ENCODE results near the gene PMFBP1.
"Not testable (repeated sequence)": the region's sequence is repeated elsewhere in the genome, so short reads cannot be mapped to it uniquely, and the experiment has no call there.

The PMFBP1 gene

DNA sequence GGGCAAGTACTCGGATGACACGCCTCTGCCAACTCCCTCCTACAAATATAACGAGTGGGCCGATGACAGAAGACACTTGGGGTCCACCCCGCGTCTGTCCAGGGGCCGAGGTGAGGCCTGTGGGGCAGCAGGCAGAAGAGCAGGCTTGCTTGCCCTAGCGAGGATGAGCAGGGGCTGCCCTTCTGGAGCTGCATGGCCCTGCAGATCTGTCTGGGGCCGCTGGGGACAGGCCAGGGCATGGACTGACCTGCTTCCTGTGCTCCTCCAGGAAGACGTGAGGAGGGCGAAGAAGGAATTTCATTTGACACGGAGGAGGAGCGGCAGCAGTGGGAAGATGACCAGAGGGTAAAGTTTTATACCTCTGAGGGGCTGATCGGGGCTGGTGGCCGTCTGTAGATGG, 73.0 kb downstream of the PMFBP1 start:
- DNase-seq = no peak

- peak; percentile 10 for DNase-seq
These were observed 77.7 kb downstream of the PMFBP1 start for GRCh38 chr16:72094266-72094610.

DNA sequence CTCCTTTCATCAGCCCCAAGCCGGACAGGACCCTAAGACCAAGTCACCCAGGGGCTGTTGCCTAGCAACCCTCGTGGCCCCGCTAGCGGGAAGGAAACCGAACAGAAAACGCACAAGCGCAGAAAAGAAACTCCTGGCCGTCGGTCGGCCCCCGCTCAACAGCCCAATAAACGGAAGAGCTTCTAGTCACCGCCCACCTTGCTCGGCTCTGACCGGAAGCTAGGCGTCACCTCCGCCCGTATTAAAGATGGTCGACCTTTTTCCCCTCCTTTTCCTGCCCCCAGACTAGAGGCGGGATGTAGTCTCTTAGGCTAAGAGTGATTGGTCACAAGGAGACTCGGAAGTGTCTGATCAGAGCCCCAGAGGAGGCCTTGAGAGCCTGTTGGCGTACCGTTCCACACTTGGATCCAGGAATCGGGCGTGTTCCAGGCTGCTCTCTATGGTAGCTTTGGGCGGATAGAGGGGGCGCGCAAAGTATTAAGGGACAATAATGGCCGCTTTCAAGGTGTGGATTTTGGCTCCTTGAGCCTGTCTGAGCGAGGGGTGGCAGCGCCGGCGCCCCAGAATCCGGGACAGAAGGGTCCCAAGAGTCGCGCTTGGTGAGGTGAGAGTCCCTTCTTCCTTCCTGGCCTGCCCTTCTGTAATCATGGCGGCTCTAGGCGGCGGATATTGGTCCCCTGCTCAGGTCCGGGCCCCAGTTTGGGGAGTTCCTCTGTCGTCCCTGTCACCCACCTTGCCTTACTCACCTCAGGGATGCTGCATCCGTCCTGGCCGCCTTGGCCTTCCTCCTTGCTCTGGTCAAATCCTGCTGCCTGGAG, 78.3 kb downstream of the PMFBP1 start, which contains the start of the genes DHX38 and TXNL4B:
Gene DHX38, plus strand, starts transcription at position 400 of the 818 bp plus-strand sequence. CDS start 2,311 bp downstream, outside the sequence.
Gene TXNL4B, minus strand, starts transcription at position 173 of the 818 bp plus-strand sequence. CDS start 2,871 bp downstream, outside the sequence.
- peak; percentile 97 for DNase-seq

DNA sequence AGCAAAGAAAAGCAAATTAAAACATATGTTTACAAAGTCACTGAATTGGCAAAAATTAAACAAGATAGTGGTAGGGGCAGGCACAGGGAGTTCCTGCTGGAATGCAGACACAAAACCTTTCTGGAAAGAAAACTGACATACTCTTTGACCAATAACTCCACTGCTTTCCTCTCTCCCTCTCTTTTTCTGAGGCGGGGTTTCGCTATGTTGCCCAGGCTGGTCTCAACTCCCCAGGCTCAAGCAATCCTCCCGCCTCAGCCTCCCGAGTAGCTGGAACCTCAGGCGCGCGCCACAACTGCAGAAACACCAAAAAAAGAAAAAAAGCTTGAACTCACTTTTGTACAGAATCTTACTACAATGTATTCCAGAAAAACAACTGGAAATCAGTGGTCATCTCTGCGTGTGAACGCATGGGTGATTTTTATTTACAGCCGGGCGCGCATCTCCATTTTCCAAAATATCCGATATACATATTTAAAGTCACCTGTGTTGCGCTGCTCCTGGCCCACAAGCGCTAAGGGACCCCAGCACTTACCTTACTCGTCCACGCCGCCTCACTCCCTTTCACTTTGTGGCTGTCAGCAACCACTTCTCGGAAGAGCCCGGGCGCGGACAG, 79.0 kb downstream of the PMFBP1 start:
- peak; percentile 27 for DNase-seq

DNA sequence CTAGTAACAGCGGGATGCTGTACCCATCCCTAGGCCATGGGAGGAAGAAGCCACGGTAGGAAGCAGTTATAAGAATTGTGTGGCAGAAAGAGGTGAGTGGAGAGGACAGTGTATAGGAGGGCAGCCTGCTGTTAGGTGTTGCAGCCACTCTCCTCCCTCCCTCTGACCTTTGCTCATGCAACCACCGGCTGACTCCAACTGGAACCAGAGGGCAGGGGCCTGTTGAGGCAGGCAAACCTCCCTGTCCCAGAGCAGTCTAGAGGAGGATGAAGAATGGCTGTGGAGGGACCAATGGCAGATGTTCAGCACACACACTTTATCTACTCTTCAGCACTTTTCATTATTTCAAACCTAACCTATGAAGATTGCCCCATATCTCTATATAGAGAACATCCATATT, 80.7 kb downstream of the PMFBP1 start:
- DNase-seq = peak; percentile 3

- DNase-seq = no peak
These were observed 87.0 kb downstream of the PMFBP1 start for GRCh38 chr16:72085002-72085401.

GRCh38 chr16:72084445-72084844, 87.5 kb downstream of the PMFBP1 start:
- no peak for DNase-seq

DNA sequence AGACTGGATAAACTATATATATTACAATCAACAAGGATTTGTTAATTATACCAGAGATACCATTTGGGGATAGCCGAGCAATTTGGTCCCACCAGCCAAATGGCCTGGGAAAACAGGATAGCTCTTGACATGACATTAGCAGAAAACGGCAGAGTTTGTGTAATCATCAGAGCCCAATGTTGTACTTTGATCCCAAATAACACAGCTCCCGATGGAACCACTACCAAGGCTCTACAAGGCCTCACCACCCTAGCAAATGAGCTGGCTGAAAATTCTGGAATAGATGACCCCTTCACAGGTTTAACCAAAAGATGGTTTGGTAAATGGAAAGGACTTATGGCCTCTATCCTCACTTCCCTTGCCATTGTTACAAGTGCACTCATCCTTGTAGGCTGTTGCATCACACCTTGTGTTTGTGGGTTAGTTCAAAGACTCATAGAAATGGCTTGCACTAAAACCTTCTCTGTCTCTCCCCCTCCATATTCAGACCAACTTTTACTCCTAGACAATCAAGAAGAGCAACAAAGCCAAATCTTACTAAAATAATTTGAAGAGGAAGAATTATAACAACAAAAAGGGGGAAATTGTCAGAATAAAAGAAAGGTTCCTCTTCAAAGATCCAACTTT, 88.1 kb downstream of the PMFBP1 start:
- DNase-seq = no peak

DNA sequence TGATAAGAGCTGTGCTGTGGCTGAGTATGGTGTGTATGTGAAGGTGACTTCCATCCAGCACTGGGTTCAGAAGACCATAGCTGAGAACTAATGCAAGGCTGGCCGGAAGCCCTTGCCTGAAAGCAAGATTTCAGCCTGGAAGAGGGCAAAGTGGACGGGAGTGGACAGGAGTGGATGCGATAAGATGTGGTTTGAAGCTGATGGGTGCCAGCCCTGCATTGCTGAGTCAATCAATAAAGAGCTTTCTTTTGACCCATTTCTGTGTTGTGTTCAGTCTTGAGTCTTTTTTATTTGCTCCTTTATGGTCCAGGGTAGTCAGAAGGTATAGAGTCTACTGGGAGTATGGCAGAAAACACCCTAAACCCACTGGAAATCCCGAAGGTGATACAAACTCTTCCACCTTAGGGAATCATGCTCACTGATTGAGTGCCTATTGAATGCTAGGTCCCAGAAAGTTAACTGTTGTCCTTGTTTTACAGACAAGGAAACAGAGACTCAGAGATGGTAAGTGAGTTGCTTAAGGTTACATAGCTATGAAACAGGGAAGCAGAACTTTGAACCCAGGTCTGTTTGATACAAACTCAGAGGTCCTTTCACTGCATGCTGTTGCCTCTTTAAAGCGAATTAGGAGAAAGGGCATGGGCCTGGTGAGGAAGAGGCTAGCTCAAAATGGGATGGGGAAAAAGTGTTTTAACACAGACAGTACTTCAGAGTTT, 94.8 kb downstream of the PMFBP1 start:
- DNase-seq = not testable (repeated sequence)

DNA sequence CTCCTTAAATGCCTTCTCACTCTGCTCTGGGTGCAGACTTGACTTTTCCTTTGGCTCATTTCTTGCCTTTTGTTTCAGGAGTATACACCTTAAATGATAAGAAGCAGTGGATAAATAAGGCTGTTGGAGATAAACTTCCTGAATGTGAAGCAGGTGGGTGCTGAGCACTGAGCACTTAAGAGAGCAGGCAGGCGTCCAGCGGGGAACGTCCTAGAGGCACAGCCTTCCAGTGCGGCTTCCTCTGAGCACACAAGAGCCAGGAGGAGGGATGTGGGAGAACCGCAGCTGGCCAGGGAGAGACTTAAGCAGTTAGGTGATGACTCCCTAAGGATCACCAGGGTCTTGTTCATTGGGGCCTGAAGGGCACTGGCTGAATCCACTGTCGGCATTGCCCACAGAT, 96.9 kb downstream of the PMFBP1 start:
- not testable (repeated sequence) for DNase-seq

- DNase-seq = no peak
These were observed 98.3 kb downstream of the PMFBP1 start for GRCh38 chr16:72073560-72074230.

DNA sequence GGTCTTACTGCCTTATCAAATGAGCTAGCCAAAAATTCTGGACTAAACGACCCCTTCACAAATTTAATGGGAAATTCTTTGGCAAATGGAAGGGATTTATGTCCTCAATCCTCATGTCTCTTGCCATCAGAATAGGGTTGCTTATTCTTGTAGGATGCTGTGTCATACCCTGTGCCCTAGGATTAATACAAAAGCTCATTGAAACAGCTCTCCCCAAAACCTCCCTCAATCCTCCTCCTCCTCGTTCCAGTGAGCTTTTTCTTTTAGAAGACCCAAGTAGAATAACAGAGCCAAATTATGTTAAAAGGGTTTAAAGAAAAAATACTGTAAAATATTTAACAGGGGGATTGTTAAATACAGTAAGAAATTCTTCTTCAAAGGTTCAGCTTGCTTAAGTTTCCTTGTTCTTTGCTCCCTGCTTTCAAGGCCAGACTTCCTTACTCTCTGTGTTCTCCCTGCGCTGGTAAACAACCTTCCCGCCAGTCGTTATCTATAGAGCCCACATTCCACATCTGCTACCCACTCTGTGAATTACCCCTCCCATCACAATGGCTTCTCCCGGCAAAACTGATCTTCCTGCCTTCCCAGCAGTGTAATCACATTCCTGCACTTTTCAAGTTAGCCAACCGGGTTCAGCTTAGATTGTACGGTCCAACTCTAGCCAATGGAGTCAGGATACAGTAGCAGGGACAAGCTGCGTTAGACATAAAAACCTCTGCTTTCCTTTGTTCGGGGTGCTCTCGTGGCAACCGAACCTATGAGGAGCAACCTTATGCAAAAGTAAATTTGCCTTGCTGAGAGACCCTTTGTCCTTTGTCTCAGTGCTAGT, 99.2 kb downstream of the PMFBP1 start:
- DNase-seq = no peak

Measured in activated CD4-positive, alpha-beta T cell treated with anti-CD3 and anti-CD28 coated beads, Interleukin-2, Interleukin-6, amounts not matched to agents 100 ng/mL and 50 ng/mL, durations not matched to agents 16 hours and 8 hours (primary cell).